HCT116 (cell line): ENCODE results near the gene ABCC1. TPM values are rescaled to one million over a fixed set of nuclear protein-coding genes. Genes with fewer than 3 reads are reported as not detected.

Experiments used
- ATAC-seq: fragments of 200-7000 bp; cut with Tn5 transposase; 2 replicates; pipeline ENCODE4 v1.9.1; 2020; ENCODE audit warnings: mild to moderate bottlenecking, moderate library complexity
- BruUV-seq: library from RNA; stranded (reverse); fragments of 400-500 nt; replicated peaks from 2 replicates; lab custom pipeline; 2021; lab: Mats Ljungman, UMichigan
- CTCF ChIA-PET: fragments of 300-600 bp; sonication (Branson Sonifier 250); formaldehyde crosslinking; loops from one replicate; lab custom pipeline; 2021; ENCODE audit warnings: antibody characterized with exemption; lab: Charles Lee
- POLR2A ChIA-PET: fragments of 300-600, 350-600 bp; sonication (Branson Sonifier 250); formaldehyde crosslinking; loops from one replicate; lab custom pipeline; 2021; ENCODE audit warnings: antibody characterized with exemption; lab: Charles Lee
- RAD21 ChIA-PET, 2 experiments: fragments of 300-600 bp; sonication (Branson Sonifier 250); formaldehyde crosslinking; loops; one replicate each; lab custom pipeline; 2023; ENCODE audit warnings: low total read pairs in 2 of 2; ENCODE audit not compliant: uncharacterized antibody in 2 of 2, unreplicated experiment in 2 of 2, low non-redundant PET in 1 of 2; lab: Charles Lee
- DNase-seq: peaks from one replicate; pipeline ENCODE4 v3.0.0-alpha.2; 2010; ENCODE audit warnings: low read depth, low spot score
- H2AFZ ChIP-seq: fragments of 200-600 bp; shearing (Covaris generic), sonication (generic); 2 replicates; pipeline ENCODE4 v1.6.1; 2017; ENCODE audit warnings: low read depth, mixed run types, mixed read lengths, antibody characterized with exemption, low read length; ENCODE audit not compliant: poor library complexity, severe bottlenecking
- H3K27ac ChIP-seq: 2 replicates; pipeline ENCODE4 v1.5.1; 2012; ENCODE audit warnings: low read depth, low read length
- H3K27me3 ChIP-seq: fragments of 200-600 bp; sonication (generic); 2 replicates; pipeline ENCODE4 v1.6.1; 2016; ENCODE audit warnings: mixed run types, low read length, mixed read lengths; ENCODE audit not compliant: insufficient read depth
- H3K36me3 ChIP-seq, 2 experiments: fragments of 200-500 bp in 1 of 2; fragments of 200-600 bp in 1 of 2; sonication (Bioruptor generic) in 1 of 2; sonication (generic) in 1 of 2; 2 replicates each; pipeline versions ENCODE4 v1.5.1 to v1.6.1; 2014 to 2016; ENCODE audit warnings: low read length in 2 of 2, inconsistent platforms in 1 of 2, mixed read lengths in 1 of 2, mixed run types in 1 of 2; ENCODE audit not compliant: insufficient read depth in 2 of 2, control insufficient read depth in 1 of 2
- H3K4me1 ChIP-seq, 2 experiments: fragments of 200-600 bp in 1 of 2; sonication (generic) in 1 of 2; 2 replicates each; pipeline versions ENCODE4 v1.5.1 to v1.6.1; 2012 to 2017; ENCODE audit warnings: low read length in 2 of 2, inconsistent platforms in 1 of 2, mild to moderate bottlenecking in 1 of 2, mixed read lengths in 1 of 2, mixed run types in 1 of 2, moderate library complexity in 1 of 2; ENCODE audit not compliant: insufficient read depth in 2 of 2, control insufficient read depth in 1 of 2
- H3K4me2 ChIP-seq: fragments of 200-600 bp; sonication (generic); 2 replicates; pipeline ENCODE4 v1.6.1; 2017; ENCODE audit warnings: mixed run types, low read length, mixed read lengths
- H3K4me3 ChIP-seq, 2 experiments: fragments of 200-600 bp in 1 of 2; sonication (generic) in 1 of 2; replicated peaks in 1 of 2; 2 replicates each; pipeline ENCODE4 v1.5.1; 2011 to 2016; ENCODE audit warnings: low read length in 2 of 2, control low read depth in 1 of 2, low read depth in 1 of 2, mild to moderate bottlenecking in 1 of 2, mixed read lengths in 1 of 2, mixed run types in 1 of 2
- H3K79me2 ChIP-seq: fragments of 200-600 bp; sonication (generic); 2 replicates; pipeline ENCODE4 v1.6.1; 2017; ENCODE audit warnings: mild to moderate bottlenecking, mixed run types, low read length, moderate library complexity, mixed read lengths; ENCODE audit not compliant: insufficient read depth
- H3K9ac ChIP-seq: fragments of 200-600 bp; sonication (generic); 2 replicates; pipeline ENCODE4 v1.6.1; 2016; ENCODE audit warnings: low read length, mixed read lengths
- H3K9me2 ChIP-seq: fragments of 200-600 bp; sonication (generic), shearing (Covaris generic); 2 replicates; pipeline ENCODE4 v1.6.1; 2017; ENCODE audit warnings: mixed run types, mild to moderate bottlenecking, moderate library complexity; ENCODE audit not compliant: insufficient read depth
- H3K9me3 ChIP-seq, 2 experiments: fragments of 200-500 bp in 1 of 2; fragments of 200-600 bp in 1 of 2; sonication (Bioruptor generic) in 1 of 2; sonication (generic) in 1 of 2; 2 replicates each; pipeline ENCODE4 v1.6.1; 2014 to 2017; ENCODE audit warnings: low read length in 2 of 2, mixed read lengths in 2 of 2, inconsistent platforms in 1 of 2, low read depth in 1 of 2, mild to moderate bottlenecking in 1 of 2, mixed run types in 1 of 2, moderate library complexity in 1 of 2; ENCODE audit not compliant: control insufficient read depth in 1 of 2, insufficient read depth in 1 of 2
- H4K20me1 ChIP-seq: fragments of 200-600 bp; sonication (generic), shearing (Covaris generic); 2 replicates; pipeline ENCODE4 v1.6.1; 2017; ENCODE audit warnings: mixed run types, mild to moderate bottlenecking, moderate library complexity; ENCODE audit not compliant: insufficient read depth
- CBX3 ChIP-seq: IDR thresholded peaks from 2 replicates; pipeline ENCODE4 v1.6.1; 2012; ENCODE audit warnings: low read depth
- EGR1 ChIP-seq: IDR thresholded peaks from 2 replicates; pipeline ENCODE4 v1.6.1; 2012; ENCODE audit warnings: low read depth
- EZH2phosphoT487 ChIP-seq: fragments of 200-600 bp; IDR thresholded peaks from 2 replicates; pipeline ENCODE4 v1.6.1; 2018; ENCODE audit warnings: antibody characterized with exemption, borderline replicate concordance
- JUND ChIP-seq: IDR thresholded peaks from 2 replicates; pipeline ENCODE4 v1.6.1; 2012
- POLR2A ChIP-seq: IDR thresholded peaks from 2 replicates; pipeline ENCODE4 v1.7.0; 2011; ENCODE audit warnings: borderline replicate concordance; ENCODE audit not compliant: insufficient read depth, insufficient read length; ENCODE audit errors: extremely low read depth
- RAD21 ChIP-seq: IDR thresholded peaks from 2 replicates; pipeline ENCODE4 v1.6.1; 2012; ENCODE audit warnings: low read depth, mild to moderate bottlenecking
- SIN3A ChIP-seq: IDR thresholded peaks from 2 replicates; pipeline ENCODE4 v1.6.1; 2012; ENCODE audit warnings: low read depth
- TCF7L2 ChIP-seq: IDR thresholded peaks from 2 replicates; pipeline ENCODE4 v1.7.0; 2011; ENCODE audit warnings: borderline replicate concordance, inconsistent platforms; ENCODE audit not compliant: insufficient read depth, insufficient read length; ENCODE audit errors: extremely low read depth
- ZFX ChIP-seq: fragments of 450-650 bp; IDR thresholded peaks from 2 replicates; pipeline ENCODE4 v1.6.1; 2017
- ZNF274 ChIP-seq: fragments of 200-500 bp; sonication (Bioruptor generic); IDR thresholded peaks from 2 replicates; pipeline ENCODE4 v1.6.1; 2014; ENCODE audit warnings: mild to moderate bottlenecking, low read depth, low read length, inconsistent platforms
- intact Hi-C: fragments of 100-400 bp; cut with micrococcal nuclease; formaldehyde crosslinking; loops from 2 replicates; pipeline ENCODE4 v1.10.0; 2022
- total RNA-seq: library from RNA; stranded (reverse); gene quantifications from one replicate; pipeline ENCODE4 v1.2.1, GENCODE V29; 2021; ENCODE audit not compliant: unreplicated experiment
- TF ChIP-seq, protein P1 (sequence below), 3 experiments: fragments of 200-600 bp in 1 of 3; sonication (generic) in 1 of 3; IDR thresholded peaks in 2 of 3; conservative IDR thresholded peaks in 1 of 3; 2 replicates each; pipeline ENCODE4 v1.5.1; 2012 to 2017; ENCODE audit warnings: low read depth in 2 of 3, low read length in 2 of 3, antibody characterized with exemption in 1 of 3, borderline replicate concordance in 1 of 3, control low read depth in 1 of 3, mild to moderate bottlenecking in 1 of 3, mixed read lengths in 1 of 3, mixed run types in 1 of 3, moderate library complexity in 1 of 3; ENCODE audit not compliant: insufficient read depth in 1 of 3
- TF ChIP-seq, protein P2 (sequence below): IDR thresholded peaks from 2 replicates; pipeline ENCODE4 v1.6.1; 2012; ENCODE audit warnings: low read depth

ABCC1 gene
- total RNA-seq, 1 experiment from 2014 or later, result 61.9 TPM

DNA sequence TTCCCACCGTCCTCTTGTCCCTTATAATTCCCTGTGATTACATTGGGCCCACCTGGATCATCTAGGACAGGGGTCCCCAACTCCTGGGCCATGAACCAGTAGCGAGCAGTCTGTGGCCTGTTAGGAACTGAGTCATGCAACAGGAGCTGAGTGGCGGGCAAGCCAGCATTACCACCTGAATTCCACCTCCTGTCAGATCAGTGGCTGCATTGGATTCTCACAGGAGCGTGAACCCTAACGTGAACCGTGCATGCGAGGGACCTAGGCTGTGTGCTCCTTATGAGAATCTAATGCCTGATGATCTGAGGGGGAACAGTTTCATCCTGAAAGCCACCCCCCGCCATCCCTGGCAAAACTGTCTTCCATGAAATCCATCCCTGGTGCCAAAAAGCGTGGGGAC is 36.8 kb downstream of the ABCC1 start:
- H3K27me3 ChIP-seq, result no peaks in the 10 kb centered on the region
- H3K36me3 ChIP-seq, result peaks cover 0 to 12% of the 10 kb centered on the region in 2 experiments; a peak in 1 of 4 replicates
- H3K9me2 ChIP-seq, result no peaks in the 10 kb centered on the region
- H3K4me3 ChIP-seq, result no peak overlapping the region
- ChIA-PET RAD21 (no interaction called here), CTCF (no interaction called here), POLR2A (no interaction called here)
- no peak overlapping the region for H3K9ac ChIP-seq
- no peak overlapping the region for H3K27ac ChIP-seq
- BruUV-seq, result no TSS peak
- H2AFZ ChIP-seq, result no peak overlapping the region
- no peak for TF ChIP-seq EZH2phosphoT487
- no peak for TF ChIP-seq TCF7L2
- TF ChIP-seq ZNF274, result no peak
- no peak for TF ChIP-seq JUND
- no peak for TF ChIP-seq ZFX
- no peak for TF ChIP-seq RAD21
- TF ChIP-seq, protein P1, sequence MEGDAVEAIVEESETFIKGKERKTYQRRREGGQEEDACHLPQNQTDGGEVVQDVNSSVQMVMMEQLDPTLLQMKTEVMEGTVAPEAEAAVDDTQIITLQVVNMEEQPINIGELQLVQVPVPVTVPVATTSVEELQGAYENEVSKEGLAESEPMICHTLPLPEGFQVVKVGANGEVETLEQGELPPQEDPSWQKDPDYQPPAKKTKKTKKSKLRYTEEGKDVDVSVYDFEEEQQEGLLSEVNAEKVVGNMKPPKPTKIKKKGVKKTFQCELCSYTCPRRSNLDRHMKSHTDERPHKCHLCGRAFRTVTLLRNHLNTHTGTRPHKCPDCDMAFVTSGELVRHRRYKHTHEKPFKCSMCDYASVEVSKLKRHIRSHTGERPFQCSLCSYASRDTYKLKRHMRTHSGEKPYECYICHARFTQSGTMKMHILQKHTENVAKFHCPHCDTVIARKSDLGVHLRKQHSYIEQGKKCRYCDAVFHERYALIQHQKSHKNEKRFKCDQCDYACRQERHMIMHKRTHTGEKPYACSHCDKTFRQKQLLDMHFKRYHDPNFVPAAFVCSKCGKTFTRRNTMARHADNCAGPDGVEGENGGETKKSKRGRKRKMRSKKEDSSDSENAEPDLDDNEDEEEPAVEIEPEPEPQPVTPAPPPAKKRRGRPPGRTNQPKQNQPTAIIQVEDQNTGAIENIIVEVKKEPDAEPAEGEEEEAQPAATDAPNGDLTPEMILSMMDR (IDR thresholded peaks at IDR 0.05 in 2 of 3, conservative IDR thresholded peaks at IDR 0.05 in 1 of 3; ENCODE audit: borderline replicate concordance in 1 of 3, insufficient read depth in 1 of 3, low read depth in 2 of 3, low read length in 2 of 3), result no peak
- TF ChIP-seq, protein P2, sequence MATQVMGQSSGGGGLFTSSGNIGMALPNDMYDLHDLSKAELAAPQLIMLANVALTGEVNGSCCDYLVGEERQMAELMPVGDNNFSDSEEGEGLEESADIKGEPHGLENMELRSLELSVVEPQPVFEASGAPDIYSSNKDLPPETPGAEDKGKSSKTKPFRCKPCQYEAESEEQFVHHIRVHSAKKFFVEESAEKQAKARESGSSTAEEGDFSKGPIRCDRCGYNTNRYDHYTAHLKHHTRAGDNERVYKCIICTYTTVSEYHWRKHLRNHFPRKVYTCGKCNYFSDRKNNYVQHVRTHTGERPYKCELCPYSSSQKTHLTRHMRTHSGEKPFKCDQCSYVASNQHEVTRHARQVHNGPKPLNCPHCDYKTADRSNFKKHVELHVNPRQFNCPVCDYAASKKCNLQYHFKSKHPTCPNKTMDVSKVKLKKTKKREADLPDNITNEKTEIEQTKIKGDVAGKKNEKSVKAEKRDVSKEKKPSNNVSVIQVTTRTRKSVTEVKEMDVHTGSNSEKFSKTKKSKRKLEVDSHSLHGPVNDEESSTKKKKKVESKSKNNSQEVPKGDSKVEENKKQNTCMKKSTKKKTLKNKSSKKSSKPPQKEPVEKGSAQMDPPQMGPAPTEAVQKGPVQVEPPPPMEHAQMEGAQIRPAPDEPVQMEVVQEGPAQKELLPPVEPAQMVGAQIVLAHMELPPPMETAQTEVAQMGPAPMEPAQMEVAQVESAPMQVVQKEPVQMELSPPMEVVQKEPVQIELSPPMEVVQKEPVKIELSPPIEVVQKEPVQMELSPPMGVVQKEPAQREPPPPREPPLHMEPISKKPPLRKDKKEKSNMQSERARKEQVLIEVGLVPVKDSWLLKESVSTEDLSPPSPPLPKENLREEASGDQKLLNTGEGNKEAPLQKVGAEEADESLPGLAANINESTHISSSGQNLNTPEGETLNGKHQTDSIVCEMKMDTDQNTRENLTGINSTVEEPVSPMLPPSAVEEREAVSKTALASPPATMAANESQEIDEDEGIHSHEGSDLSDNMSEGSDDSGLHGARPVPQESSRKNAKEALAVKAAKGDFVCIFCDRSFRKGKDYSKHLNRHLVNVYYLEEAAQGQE, result no peak
- no peak for TF ChIP-seq POLR2A
- no peak for TF ChIP-seq SIN3A
- TF ChIP-seq CBX3, result no peak
- TF ChIP-seq EGR1, result no peak
- H3K4me1 ChIP-seq, result peaks cover 30 to 55% of the 10 kb centered on the region in 2 experiments
- no peak for DNase-seq
- H4K20me1 ChIP-seq, result no peaks in the 10 kb centered on the region; the same call in 1 of the 2 replicates
- intact Hi-C loops, result no loop called here
- no peak for ATAC-seq
- peaks cover 99% of the 10 kb centered on the region for H3K79me2 ChIP-seq
- H3K9me3 ChIP-seq, result peaks cover 9 to 13% of the 10 kb centered on the region in 2 experiments; a peak in 2 of 4 replicates
- H3K4me2 ChIP-seq, result no peak overlapping the region
